ENCODE results near the gene AKR1E2.

DNA sequence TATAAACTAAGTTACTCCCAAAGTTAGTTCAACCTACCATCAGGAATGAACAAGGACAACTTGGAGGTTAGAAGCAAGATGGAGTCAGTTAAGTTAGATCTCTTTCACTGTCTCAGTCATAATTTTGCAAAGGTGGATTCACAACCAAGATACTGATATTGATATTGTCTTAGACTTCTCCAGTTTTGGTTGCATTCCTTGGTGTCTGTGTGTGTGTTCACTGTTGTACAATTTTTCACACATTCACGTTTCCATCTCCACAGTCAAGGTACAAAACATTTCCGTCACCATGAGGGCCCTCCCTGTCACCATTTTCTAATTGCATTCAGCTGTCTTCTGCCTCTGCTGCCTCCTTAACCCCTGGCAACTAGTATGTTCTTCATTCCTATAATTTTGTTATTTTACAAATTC, 41.1 kb downstream of the AKR1E2 start:
- no peak for TF ChIP-seq PHB2 (IDR thresholded peaks at IDR 0.05; ENCODE audit: low read depth)
- TF ChIP-seq, protein P1, sequence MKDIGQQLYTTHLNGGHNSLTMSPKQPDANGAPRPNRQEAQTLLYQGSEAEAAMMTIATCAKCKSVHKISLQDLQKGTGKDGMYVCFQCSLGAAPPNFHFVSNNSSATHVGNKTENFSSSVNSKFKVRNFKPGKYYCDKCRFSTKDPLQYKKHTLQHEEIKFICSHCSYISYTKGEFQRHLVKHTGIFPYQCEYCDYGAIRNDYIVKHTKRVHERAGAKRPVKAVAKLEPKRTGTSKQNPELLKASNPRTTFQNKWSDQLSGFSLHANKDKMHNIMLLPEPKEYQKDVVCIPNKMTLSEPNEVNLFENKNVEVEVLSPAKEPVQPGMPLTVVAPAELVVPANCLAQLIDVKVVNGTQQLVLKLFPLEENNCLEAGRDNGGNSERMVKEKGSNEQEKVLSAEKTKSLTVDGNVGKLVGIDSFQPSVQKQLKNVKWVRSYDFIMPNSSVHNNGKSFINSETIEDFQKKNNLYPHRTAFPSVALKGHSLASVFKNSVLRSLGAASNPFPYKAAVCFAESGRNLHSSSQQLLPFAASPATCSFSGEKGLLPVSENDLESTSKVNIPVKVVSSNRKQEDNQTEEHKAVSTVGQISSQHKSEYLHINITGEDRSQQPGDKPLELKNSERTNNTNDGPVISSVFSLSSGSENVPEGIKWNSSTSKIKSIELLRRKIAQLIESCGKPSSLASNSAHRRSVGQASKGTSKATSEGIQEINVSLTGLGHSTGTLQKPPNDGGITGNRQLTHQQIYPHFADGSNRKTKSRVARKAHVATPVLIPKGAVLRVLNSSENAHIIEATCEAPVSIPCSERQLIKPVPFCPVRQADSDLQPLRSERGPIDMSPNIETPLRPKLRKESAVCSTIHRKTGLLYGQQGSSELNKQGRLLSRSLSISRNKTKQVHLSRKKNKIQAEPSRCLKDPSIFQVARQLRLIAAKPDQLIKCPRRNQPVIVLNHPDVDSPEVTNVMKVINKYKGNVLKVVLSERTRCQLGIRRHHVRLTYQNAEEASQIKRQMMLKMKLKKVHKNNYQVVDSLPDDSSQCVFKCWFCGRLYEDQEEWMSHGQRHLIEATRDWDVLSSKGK (CRISPR knock-in tag; IDR thresholded peaks at IDR 0.05), result no peak
- TF ChIP-seq TOE1 (IDR thresholded peaks at IDR 0.05; ENCODE audit: borderline replicate concordance), result no peak
- TF ChIP-seq TOE1 (CRISPR knock-in tag; IDR thresholded peaks at IDR 0.05; ENCODE audit: borderline replicate concordance, low read depth), result no peak
- no peak for TF ChIP-seq CTCF (IDR thresholded peaks at IDR 0.05 in 2 of 3, conservative IDR thresholded peaks at IDR 0.05 in 1 of 3; ENCODE audit: insufficient read depth in 2 of 3, low read depth in 1 of 3, low read length in 3 of 3)
- TF ChIP-seq HEY1 (CRISPR knock-in tag; IDR thresholded peaks at IDR 0.05; ENCODE audit: borderline replicate concordance), result no peak
- TF ChIP-seq EGR1 (conservative IDR thresholded peaks at IDR 0.05), result no peak
- no peak for TF ChIP-seq EZH2 (IDR thresholded peaks at IDR 0.05; ENCODE audit: borderline replicate concordance, low read depth, low read length)
- TF ChIP-seq EP300 (IDR thresholded peaks at IDR 0.05; ENCODE audit: low read length), result no peak
- TF ChIP-seq, protein P2, sequence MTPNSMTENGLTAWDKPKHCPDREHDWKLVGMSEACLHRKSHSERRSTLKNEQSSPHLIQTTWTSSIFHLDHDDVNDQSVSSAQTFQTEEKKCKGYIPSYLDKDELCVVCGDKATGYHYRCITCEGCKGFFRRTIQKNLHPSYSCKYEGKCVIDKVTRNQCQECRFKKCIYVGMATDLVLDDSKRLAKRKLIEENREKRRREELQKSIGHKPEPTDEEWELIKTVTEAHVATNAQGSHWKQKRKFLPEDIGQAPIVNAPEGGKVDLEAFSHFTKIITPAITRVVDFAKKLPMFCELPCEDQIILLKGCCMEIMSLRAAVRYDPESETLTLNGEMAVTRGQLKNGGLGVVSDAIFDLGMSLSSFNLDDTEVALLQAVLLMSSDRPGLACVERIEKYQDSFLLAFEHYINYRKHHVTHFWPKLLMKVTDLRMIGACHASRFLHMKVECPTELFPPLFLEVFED (CRISPR knock-in tag; conservative IDR thresholded peaks at IDR 0.05), result no peak
- no peak for TF ChIP-seq ZFP1 (CRISPR knock-in tag; IDR thresholded peaks at IDR 0.05)
